Peyer's patch (tissue), 4 donors: Measurements from ENCODE around the gene CSMD2.

Experiments
- CTCF ChIP-seq, 6 experiments: fragments of 450-650 bp in 4 of 6; fragments of 200-600 bp in 2 of 6; sonication (generic) in 1 of 6; IDR thresholded peaks; one replicate each; pipeline ENCODE4 v1.5.1; 2017 to 2019; ENCODE audit warnings: antibody characterized with exemption in 6 of 6, mild to moderate bottlenecking in 3 of 6, moderate library complexity in 1 of 6
- POLR2A ChIP-seq, 2 donors: fragments of 450-650 bp; IDR thresholded peaks; one replicate each; pipeline ENCODE4 v1.5.1; 2017; ENCODE audit warnings: antibody characterized with exemption in 2 of 2, mild to moderate bottlenecking in 2 of 2, moderate library complexity in 2 of 2

- no peak for TF ChIP-seq CTCF (IDR thresholded peaks at IDR 0.05)
- TF ChIP-seq POLR2A (IDR thresholded peaks at IDR 0.05): no peak
Measured at GRCh38 chr1:34060187-34060730, 104.8 kb downstream of the CSMD2 start.
